Measurements from ENCODE around the gene BCL2L1.

Gene BCL2L1

DNA sequence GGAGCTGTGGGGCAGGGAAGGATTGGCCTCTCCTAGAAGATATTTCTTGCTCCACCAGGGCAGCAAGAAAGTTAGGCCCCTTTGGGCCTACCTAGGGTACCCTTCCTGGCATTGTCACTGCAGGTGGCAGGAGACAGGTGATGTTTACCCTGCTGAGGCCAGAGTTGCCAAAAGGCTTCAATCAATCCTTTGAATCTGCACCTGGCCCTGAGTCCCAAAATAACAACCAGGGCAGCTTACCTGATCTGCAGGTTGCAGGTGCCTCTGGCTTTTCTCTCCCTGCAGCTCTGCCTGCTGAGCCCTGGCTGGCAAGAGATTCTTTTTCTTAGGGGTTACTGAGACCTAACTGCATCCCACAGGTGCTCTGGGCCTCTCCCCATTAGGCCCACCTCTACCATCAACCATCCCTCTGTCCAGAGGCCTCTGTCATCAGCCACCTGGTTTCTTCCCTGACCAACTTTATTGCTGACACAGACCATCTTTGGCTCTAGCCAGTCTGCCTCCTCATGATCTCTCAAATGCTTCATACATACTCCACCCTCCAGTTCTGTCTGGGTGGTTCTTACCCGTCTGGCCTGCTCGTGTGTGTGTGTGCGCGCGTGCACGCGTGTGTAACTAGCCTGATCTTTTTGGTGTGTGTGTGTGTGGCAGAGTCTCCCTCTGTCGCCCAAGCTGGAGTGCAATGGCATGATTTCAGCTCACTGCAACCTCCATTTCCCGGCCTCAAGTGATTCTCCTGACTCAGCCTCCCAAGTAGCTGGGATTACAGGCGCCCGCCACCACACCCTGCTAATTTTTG, 13.7 kb downstream of the BCL2L1 start:
- Mint-ChIP-seq H3K4me1 (peaks cover 63 to 96% of the 10 kb centered on the region in 2 donors), H3K4me3 (peak overlapping the region; percentile 37 to 59), H3K27ac (peak overlapping the region; percentile 48), H3K27me3 (no peaks in the 10 kb centered on the region), H3K36me3 (peaks cover 44 to 69% of the 10 kb centered on the region in 2 donors), H3K9me3 (no peaks in the 10 kb centered on the region)
- ATAC-seq (replicated peaks): no peak
- no peak for DNase-seq

DNA sequence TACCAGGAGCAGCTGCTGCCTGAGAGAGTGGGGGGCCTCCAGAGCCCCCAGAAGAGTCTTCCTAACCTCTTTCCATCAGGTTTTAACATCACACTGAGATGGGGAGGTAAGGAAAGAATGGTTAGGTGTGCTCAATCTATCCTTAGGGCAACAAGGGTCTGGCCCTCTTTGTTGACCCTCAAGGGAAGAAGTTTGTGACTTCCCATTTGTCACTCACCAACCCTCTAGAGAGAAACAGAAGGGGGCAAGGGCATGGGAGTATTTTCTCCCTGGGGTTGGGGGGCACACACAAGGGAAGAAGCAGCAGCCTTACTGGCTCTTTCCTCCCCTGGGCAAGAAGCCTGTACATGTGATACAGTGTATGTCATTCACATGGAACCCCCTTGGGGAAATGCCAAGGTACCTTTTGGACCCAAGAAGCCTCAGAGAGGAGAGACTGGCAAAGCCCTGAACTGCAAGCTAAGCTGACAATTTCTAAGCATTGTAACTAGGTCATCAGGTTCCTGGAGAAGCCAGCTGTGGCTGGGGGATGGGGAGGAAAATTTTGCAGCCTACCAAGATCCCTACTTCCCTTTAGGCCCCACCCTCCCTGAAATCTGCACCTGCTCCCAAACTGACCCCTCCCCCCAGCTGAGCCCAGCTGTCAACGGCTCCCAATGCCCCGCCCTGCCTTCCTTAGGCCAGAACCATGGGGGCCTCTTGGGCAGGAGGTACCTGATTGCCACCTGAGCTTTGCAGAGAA, 14.5 kb downstream of the BCL2L1 start:
- peak overlapping the region; percentile 90 for H3K27ac Mint-ChIP-seq
- DNase-seq (no peak), ATAC-seq (replicated peaks) (no peak)
- peaks cover 58 to 96% of the 10 kb centered on the region in 2 donors for H3K4me1 Mint-ChIP-seq
- no peak overlapping the region for H3K4me3 Mint-ChIP-seq
- peaks cover 38 to 63% of the 10 kb centered on the region in 2 donors for H3K36me3 Mint-ChIP-seq
- no peaks in the 10 kb centered on the region for H3K27me3 Mint-ChIP-seq
- no peaks in the 10 kb centered on the region for H3K9me3 Mint-ChIP-seq

DNA sequence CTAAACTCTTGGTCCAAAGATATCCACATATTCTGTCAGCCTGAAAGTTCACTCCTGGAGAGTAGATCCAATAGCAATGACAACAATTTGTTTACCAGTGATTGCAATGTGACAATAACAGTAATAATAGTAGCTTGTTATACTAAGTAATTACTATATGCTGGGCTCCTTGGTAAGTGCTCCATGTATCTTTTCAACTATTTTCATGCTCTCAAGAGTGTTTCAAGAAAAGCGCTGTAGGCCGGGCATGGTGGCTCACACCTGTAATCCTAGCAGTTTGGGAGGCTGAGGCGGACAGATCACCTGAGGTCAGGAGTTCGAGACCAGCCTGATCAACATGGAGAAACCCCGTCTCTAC, 15.4 kb downstream of the BCL2L1 start:
- H3K4me1 Mint-ChIP-seq: peaks cover 50 to 90% of the 10 kb centered on the region in 2 donors
- no peak for DNase-seq
- no peak for ATAC-seq (replicated peaks)
- no peaks in the 10 kb centered on the region for H3K9me3 Mint-ChIP-seq
- H3K27ac Mint-ChIP-seq: no peak overlapping the region
- H3K27me3 Mint-ChIP-seq: no peaks in the 10 kb centered on the region
- no peak overlapping the region for H3K4me3 Mint-ChIP-seq
- peaks cover 31 to 56% of the 10 kb centered on the region in 2 donors for H3K36me3 Mint-ChIP-seq

DNA sequence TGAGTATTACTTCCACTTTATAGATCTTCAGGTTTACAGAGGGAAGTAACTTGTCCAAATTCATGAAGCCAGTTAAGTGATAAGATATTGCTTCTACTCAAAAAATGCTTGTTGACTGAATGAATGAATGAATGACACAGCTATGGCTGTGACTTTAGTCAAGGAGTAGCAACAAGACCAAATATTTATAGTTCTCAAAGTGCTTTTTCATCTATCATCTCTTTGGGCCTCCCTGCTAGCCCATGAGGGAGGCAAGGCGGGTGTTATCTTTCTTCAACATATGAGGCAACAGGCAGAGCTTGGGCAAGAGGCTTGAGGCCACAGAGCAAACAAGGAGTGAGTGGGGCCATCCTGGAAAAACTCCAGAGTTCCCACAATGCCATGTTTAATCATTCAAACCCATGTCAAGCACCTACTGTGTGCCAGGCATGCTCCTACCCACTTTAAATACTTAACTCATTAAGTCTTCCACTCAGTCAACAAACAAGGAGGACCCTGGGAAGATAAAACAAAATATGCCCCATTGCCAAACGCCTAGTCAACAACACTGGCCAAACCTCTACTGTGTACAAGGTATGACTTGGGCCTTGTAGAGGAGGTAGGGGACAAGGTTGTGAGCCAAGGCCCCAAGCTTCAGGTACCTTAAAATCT, 15.9 kb downstream of the BCL2L1 start:
- H3K4me1 Mint-ChIP-seq: peaks cover 55 to 92% of the 10 kb centered on the region in 2 donors

DNA sequence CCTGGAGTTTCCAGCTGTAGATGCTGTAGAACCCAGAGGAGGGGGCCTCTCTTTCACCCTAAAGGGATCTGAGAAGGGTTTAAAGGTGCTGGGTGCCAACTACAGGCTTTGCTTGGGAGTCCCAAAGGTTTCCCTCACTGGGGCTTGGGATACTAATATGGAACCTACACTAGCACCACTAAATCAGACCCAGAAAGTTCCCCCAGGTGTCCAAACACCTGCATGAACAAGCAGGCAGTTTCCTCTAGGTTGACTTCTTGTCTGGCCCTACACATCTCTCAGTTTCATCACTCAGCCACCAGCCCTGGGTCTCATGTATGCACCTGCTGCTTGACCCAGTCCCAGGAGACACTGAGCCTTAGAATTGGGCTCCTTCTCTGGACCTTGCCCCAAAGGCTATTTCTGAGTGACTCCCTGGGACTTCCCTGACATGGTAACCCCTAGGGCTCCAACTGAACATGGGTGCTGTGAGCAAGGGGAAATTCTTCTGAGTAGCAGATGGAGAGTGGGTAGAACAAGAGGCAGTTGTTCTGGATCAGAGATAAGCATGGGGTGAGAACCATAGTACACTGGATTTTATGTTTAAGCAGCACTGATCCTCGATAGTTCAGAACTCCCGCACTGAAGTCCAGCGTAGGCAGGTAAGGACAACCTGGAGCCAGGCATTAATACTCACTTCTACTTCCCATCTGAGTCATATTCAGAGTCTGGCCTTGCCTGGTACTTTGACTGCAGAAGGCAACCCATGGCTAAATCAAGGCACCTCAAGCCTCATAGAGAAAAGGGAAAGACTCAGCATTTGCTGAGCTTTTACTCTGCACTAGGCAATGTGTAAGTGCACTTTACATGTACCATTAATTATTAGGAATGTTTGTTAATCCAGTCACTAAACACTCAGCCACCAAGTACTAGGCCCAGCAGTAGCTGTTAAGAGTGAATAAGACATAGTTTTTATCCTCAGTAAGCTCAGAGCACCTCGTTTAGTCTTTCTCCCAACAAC, 16.8 kb downstream of the BCL2L1 start:
- Mint-ChIP-seq H3K27ac (peak overlapping the region; percentile 68), H3K9me3 (no peaks in the 10 kb centered on the region), H3K36me3 (peaks cover 37 to 57% of the 10 kb centered on the region in 2 donors), H3K4me3 (peak overlapping the region; percentile 6 to 36), H3K27me3 (no peaks in the 10 kb centered on the region), H3K4me1 (peaks cover 54 to 88% of the 10 kb centered on the region in 2 donors)
- peak; percentile 87 for ATAC-seq (replicated peaks)
- DNase-seq: peak; percentile 41

More for the DNA sequence above, 15.9 kb downstream of the BCL2L1 start:
- Mint-ChIP-seq H3K27ac (peak overlapping the region; percentile 68), H3K4me3 (no peak overlapping the region), H3K9me3 (no peaks in the 10 kb centered on the region), H3K36me3 (peaks cover 36 to 57% of the 10 kb centered on the region in 2 donors), H3K27me3 (no peaks in the 10 kb centered on the region)
- no peak for ATAC-seq (replicated peaks)
- DNase-seq: no peak

DNA sequence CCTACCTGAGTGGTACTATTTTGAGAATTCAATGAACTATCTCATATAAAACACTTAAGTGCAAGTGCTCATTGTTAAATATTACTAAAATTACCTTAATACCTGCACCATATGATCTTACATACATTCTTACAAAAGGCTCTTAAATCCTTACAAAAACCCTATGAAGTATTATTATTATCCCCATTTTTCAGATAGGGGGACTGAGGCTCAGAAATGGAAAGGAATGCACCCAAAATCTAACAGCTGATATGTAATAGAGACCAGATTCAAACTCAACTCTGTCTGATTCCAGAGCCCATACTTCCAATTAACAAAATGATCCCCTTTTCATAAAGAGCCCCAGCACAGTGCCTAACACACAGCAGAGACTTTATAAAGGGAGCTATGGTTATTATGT, 17.5 kb downstream of the BCL2L1 start:
- H3K9me3 Mint-ChIP-seq: no peaks in the 10 kb centered on the region

DNA sequence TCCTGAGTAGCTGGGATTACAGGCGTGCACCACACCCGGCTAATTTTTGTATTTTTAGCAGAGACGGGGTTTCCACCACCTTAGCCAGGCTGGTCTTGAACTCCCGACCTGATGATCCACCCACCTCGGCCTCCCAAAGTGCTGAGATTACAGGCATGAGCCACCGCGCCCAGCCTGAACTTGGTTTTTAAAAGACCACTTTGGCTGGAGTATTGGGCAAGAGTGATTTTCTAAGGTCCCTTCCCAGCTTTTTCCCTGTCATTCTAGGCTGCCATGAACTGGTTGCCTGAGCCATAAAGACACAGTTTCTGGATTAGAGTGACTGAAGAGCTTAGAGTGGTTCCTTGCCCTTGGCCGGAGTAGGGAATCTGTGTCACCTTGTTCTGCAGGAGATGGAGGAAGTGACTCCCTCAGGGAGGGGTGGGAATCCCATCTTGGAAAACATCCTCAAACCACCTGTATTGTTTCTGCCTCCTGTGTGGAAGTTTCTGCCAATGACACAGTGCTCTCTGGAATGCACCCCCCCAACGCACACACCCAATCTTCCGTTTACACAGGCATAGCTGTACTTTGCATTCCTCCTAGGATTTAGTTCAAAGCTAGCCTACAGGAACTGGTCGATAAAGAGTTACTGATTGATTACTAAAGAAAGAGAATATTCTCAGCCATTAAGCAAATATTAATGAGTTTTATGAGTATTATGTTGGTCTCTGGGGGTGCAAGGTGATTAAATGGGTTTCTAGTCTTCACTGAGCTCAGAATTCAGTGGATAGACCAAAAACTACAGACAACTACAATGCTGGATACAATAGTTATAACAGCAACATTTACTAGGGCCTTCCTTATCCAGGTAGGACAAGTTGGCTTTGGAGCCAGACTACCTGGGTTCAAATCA, 18.2 kb downstream of the BCL2L1 start:
- Mint-ChIP-seq H3K9me3 (no peaks in the 10 kb centered on the region), H3K4me1 (peaks cover 61 to 89% of the 10 kb centered on the region in 2 donors), H3K4me3 (no peak overlapping the region), H3K27ac (no peak overlapping the region), H3K36me3 (peaks cover 35 to 60% of the 10 kb centered on the region in 2 donors), H3K27me3 (no peaks in the 10 kb centered on the region)
- no peak for ATAC-seq (replicated peaks)
- no peak for DNase-seq

More for the DNA sequence above, 17.5 kb downstream of the BCL2L1 start:
- DNase-seq: no peak
- Mint-ChIP-seq H3K27me3 (no peaks in the 10 kb centered on the region), H3K36me3 (peaks cover 38 to 60% of the 10 kb centered on the region in 2 donors), H3K4me3 (no peak overlapping the region), H3K27ac (no peak overlapping the region), H3K4me1 (peaks cover 57 to 88% of the 10 kb centered on the region in 2 donors)
- no peak for ATAC-seq (replicated peaks)

DNA sequence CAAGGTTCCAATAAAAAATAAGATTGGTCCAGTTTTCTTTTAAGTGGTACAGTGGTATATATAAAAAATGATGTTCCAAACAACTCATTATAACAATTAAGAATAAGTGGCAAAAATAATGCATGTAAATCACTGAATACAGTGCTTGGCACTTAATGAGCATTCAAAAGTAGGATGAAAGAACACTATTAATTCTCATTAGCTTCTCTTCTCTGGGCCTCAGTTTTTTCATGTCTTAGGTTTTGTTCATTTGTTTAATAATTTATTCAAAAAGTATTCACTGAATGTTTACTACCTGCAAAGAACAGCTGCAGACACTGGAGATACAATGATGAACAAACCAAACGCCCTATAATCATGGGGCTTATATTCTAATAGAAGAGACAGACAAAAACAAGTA, 21.1 kb downstream of the BCL2L1 start:
- Mint-ChIP-seq H3K9me3 (no peaks in the 10 kb centered on the region), H3K4me3 (peak overlapping the region; percentile 2 to 23), H3K4me1 (peaks cover 48 to 89% of the 10 kb centered on the region in 2 donors), H3K27ac (peak overlapping the region; percentile 79), H3K36me3 (peaks cover 33 to 53% of the 10 kb centered on the region in 2 donors), H3K27me3 (no peaks in the 10 kb centered on the region)
- no peak for DNase-seq
- no peak for ATAC-seq (replicated peaks)

DNA sequence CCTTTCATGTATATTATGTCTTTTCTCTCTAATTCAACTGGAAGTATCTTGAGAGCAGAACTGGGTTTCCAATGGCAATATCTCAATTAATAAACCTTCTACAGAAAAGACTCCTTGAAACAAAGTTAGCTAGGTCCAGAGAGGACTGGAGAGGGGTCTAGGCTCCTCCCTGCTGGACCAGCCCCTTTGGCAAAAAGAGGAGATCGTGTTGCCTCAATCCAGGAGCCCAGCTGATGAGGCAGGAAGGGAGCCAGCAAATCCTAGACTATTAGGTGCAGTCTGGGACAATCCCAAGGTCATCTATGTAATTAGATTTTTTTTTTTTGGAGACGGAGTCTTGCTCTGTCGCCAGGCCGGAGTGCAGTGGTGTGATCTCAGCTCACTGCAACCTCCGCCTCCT, 21.9 kb downstream of the BCL2L1 start:
- peak overlapping the region; percentile 86 for H3K27ac Mint-ChIP-seq
- peaks cover 34 to 55% of the 10 kb centered on the region in 2 donors for H3K36me3 Mint-ChIP-seq
- H3K4me3 Mint-ChIP-seq: peak overlapping the region in 1 of 2 donors; percentile 15
- no peaks in the 10 kb centered on the region for H3K27me3 Mint-ChIP-seq
- no peaks in the 10 kb centered on the region for H3K9me3 Mint-ChIP-seq
- H3K4me1 Mint-ChIP-seq: peaks cover 47 to 89% of the 10 kb centered on the region in 2 donors
- ATAC-seq (replicated peaks) (no peak), DNase-seq (no peak)

DNA sequence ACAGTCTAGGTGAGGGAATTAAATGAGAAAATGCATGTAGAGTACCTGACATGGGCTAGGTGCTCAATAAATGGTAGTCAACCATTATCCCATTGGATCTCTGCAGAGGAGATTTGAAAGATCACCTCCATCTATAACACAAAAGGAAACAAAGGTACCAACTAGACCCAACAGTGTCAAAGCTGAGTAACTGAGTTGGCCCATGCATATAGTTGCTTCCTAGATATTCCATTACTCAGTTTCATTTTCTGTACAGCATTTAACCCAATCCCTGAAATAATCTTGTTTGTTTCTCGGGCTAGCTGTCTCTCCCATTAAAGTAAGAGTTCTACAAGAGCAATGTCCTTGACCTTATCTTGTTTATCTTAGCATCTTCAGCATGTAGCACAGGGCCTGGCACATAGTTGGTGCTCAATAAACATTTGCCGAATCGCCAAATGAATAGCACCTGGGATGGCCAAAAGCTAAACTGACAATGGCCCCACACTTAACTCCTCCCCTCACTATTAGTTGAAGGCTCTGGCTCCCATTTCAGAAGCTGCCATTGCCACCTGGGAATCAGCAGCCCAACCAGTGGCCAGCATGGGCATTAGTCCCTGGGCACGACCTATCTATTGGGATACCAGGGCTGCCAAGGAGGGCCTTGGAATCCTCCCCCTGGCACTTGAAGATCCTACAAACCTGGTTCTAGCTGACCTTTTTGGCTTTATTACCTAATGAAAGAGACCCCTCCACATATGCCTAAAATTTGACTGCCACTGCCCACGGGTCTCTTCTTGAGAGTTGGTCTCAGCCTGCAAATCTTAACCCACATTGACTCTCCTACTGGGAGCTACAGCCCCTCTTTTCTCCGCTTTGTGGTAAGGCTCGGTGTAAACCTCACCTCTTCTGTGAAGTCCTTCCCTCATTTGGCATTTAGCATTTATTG, 22.6 kb downstream of the BCL2L1 start:
- ATAC-seq (replicated peaks): no peak
- no peak for DNase-seq
- H3K4me3 Mint-ChIP-seq: peak overlapping the region; percentile 15 to 18
- H3K36me3 Mint-ChIP-seq: peaks cover 36 to 57% of the 10 kb centered on the region in 2 donors
- peaks cover 48 to 89% of the 10 kb centered on the region in 2 donors for H3K4me1 Mint-ChIP-seq
- no peaks in the 10 kb centered on the region for H3K9me3 Mint-ChIP-seq
- H3K27ac Mint-ChIP-seq: peak overlapping the region; percentile 86
- no peaks in the 10 kb centered on the region for H3K27me3 Mint-ChIP-seq

DNA sequence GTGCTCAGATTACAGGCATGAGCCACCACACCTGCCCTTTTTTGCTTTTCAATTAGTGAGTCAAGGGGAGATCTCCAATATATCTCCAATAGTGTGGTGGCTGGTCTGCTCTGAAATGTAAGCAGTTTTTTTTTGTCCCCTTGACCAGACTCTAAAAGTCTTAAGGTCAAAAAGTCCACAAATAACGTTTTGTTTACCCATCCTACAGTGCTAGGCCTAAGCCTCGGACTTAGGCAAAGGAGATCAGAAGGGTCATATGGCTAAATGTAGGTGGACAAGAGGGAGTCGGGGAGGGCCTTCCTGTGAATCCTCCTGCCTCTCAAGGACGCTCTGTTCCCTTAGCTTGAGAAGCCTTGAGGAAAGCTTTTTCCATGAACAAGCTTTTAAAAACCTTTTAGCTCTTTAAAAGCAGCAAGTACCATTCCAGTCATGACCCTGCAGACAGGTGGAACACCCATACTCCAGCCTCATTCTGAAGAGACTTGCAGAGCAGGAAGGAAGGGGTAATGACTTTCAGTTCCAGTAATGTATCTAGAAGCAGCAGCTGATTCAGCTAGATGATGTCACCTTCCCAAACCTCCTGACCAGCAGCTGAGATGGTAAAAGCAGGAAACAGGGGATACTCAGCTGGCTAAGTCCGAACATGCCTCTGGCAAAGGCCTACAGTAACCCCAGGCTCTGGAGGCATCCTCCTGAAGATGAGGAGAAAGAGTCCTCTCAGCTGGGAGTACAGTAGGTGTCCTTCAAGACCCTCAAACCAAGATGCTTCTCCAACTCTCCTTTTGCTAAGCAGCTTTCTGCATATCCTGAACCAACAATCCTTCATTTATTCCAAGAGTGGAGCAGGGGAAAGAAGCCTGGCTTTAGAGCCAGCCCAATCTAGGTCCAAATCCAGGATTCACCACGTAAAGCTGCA, 23.6 kb downstream of the BCL2L1 start:
- Mint-ChIP-seq H3K9me3 (no peaks in the 10 kb centered on the region), H3K4me1 (peaks cover 51 to 89% of the 10 kb centered on the region in 2 donors), H3K27me3 (no peaks in the 10 kb centered on the region), H3K36me3 (peaks cover 41 to 56% of the 10 kb centered on the region in 2 donors), H3K4me3 (peak overlapping the region; percentile 45 to 70), H3K27ac (peak overlapping the region; percentile 89)
- DNase-seq (no peak), ATAC-seq (replicated peaks) (peak; percentile 92 to 95)

All from stimulated activated naive B cell treated with anti-CD40 and anti-IgM and Interleukin-4, amounts not matched to agents 10 μg/mL and 1 μg/mL and 100 μg/mL, for 72 hours (primary cell).